ENCODE data around the gene ENOSF1. TPM values are rescaled to one million over a fixed set of nuclear protein-coding genes. Genes with fewer than 3 reads are reported as not detected.

Gene ENOSF1
- total RNA-seq, 2 experiments from 2014 or later, result 37.8 to 40.1 TPM

GRCh38 chr18:621291-622043, 91.0 kb downstream of the ENOSF1 start:
- no peak overlapping the region for H3K4me3 Mint-ChIP-seq
- intact Hi-C loops (cut with DNase I, micrococcal nuclease), result loop anchor here (2.0 to 5.0 kb wide), 3 partner anchors 91 to 217 kb away; partner anchors contain the start of gene ENOSF1 (in 1 of the 2)
- H3K36me3 Mint-ChIP-seq (ENCODE audit: low read depth), result no peaks in the 10 kb centered on the region
- Histone ChIP-seq H3K9me3 (ENCODE audit: control insufficient read depth in 1 of 2, insufficient read depth in 1 of 2, low read length in 2 of 2) (no peaks in the 10 kb centered on the region), H3K27me3 (ENCODE audit: control insufficient read depth in 1 of 2, insufficient read depth in 2 of 2, low read length in 2 of 2) (peaks cover 0 to 5% of the 10 kb centered on the region in 2 experiments), H3K4me3 (ENCODE audit: low read length) (no peak overlapping the region), H3K4me1 (ENCODE audit: insufficient read depth, low read length) (no peaks in the 10 kb centered on the region), H3K36me3 (ENCODE audit: insufficient read depth, low read length) (no peaks in the 10 kb centered on the region), H3K27ac (ENCODE audit: low read depth in 1 of 2, low read length in 2 of 2) (no peak overlapping the region)
- ChIA-PET CTCF (interaction anchor here (1.4 kb wide), 1 partner anchor 209 kb away, joined by 3 read pairs; no protein-coding TSS in a partner anchor), POLR2A (no interaction called here)
- DNase-seq, result no peak
- H3K9me3 Mint-ChIP-seq, result no peaks in the 10 kb centered on the region
- ATAC-seq (ENCODE audit: poor library complexity), result no peak
- H3K27me3 Mint-ChIP-seq, result peaks cover 9% of the 10 kb centered on the region
- no peak for TF ChIP-seq CTCF (IDR thresholded peaks at IDR 0.05)
- no peaks in the 10 kb centered on the region for H3K4me1 Mint-ChIP-seq (ENCODE audit: low read depth)
- H3K27ac Mint-ChIP-seq, result no peak overlapping the region

Other genes starting within 250 kb of the ENOSF1 start
- gene COLEC12, start 211.9 kb downstream of the ENOSF1 start, total RNA-seq, result not detected
- not detected for gene CETN1, start 132.2 kb downstream of the ENOSF1 start, total RNA-seq
- gene CLUL1, start 115.6 kb downstream of the ENOSF1 start, total RNA-seq, result not detected
- gene TYMS, start 55.0 kb downstream of the ENOSF1 start, total RNA-seq, result 1 to 10 TPM; 1.1 to 1.5 TPM
- 10 to 100 TPM; 17.6 to 19.8 TPM for gene YES1, start 99.6 kb upstream of the ENOSF1 start, total RNA-seq
- gene ADCYAP1, start 192.2 kb upstream of the ENOSF1 start, total RNA-seq, result not detected